A673 (cell line): Measurements from ENCODE around the gene SHANK3. TPM values are rescaled to one million over a fixed set of nuclear protein-coding genes. Genes with fewer than 3 reads are reported as not detected.

Experiments
- BruUV-seq: library from RNA; stranded (reverse); fragments of 400-500 nt; replicated peaks from 2 replicates; lab custom pipeline; 2021; lab: Mats Ljungman, UMichigan
- CTCF ChIA-PET: fragments of 300-600 bp; sonication (Branson Sonifier 250); formaldehyde crosslinking; loops from one replicate; lab custom pipeline; 2022; ENCODE audit warnings: antibody characterized with exemption; lab: Charles Lee
- POLR2A ChIA-PET: fragments of 300-600 bp; sonication (Branson Sonifier 250); formaldehyde crosslinking; loops from one replicate; lab custom pipeline; 2022; ENCODE audit warnings: antibody characterized with exemption; ENCODE audit not compliant: low non-redundant PET; lab: Charles Lee
- DNase-seq: peaks from one replicate; pipeline ENCODE4 v3.0.0-alpha.2; 2015; ENCODE audit warnings: low spot score
- H3K27ac ChIP-seq: fragments of 200-600 bp; sonication (generic); 2 replicates; pipeline ENCODE4 v1.5.1; 2016; ENCODE audit warnings: mixed run types, low read depth, mild to moderate bottlenecking, mixed read lengths, antibody characterized with exemption, low read length; ENCODE audit not compliant: poor library complexity, severe bottlenecking
- H3K27me3 ChIP-seq: fragments of 200-600 bp; sonication (generic); replicated peaks from 2 replicates; pipeline ENCODE4 v1.6.1; 2017; ENCODE audit warnings: mixed run types, low read depth, mild to moderate bottlenecking, mixed read lengths, antibody characterized with exemption, low read length; ENCODE audit not compliant: insufficient read depth, poor library complexity
- H3K36me3 ChIP-seq: fragments of 200-600 bp; sonication (generic); 2 replicates; pipeline ENCODE4 v1.6.1; 2016; ENCODE audit warnings: mixed run types, mild to moderate bottlenecking, mixed read lengths, antibody characterized with exemption, low read length; ENCODE audit not compliant: insufficient read depth, poor library complexity, severe bottlenecking
- H3K4me1 ChIP-seq: fragments of 200-600 bp; sonication (generic); 2 replicates; pipeline ENCODE4 v1.6.1; 2017; ENCODE audit warnings: mixed run types, mild to moderate bottlenecking, mixed read lengths, antibody characterized with exemption, low read length; ENCODE audit not compliant: insufficient read depth, poor library complexity, severe bottlenecking
- H3K4me3 ChIP-seq: fragments of 200-600 bp; sonication (generic); 2 replicates; pipeline ENCODE4 v1.5.1; 2016; ENCODE audit warnings: low read depth, mixed run types, mild to moderate bottlenecking, mixed read lengths, low read length; ENCODE audit not compliant: poor library complexity, severe bottlenecking
- H3K9me3 ChIP-seq: fragments of 200-600 bp; sonication (generic); 2 replicates; pipeline ENCODE4 v1.6.1; 2016; ENCODE audit warnings: mixed run types, low read depth, mild to moderate bottlenecking, mixed read lengths, antibody characterized with exemption, low read length; ENCODE audit not compliant: poor library complexity, severe bottlenecking
- EZH2 ChIP-seq: fragments of 200-600 bp; sonication (generic); IDR thresholded peaks from 2 replicates; pipeline ENCODE4 v1.6.1; 2017; ENCODE audit warnings: borderline replicate concordance, low read depth, mild to moderate bottlenecking, mixed read lengths, antibody characterized with exemption, low read length; ENCODE audit not compliant: poor library complexity, severe bottlenecking
- intact Hi-C: fragments of 100-400 bp; cut with micrococcal nuclease; formaldehyde crosslinking; loops from one replicate; pipeline ENCODE4 v1.10.0; 2022; ENCODE audit not compliant: unreplicated experiment
- total RNA-seq: library from RNA; stranded (reverse); gene quantifications from 2 replicates; pipeline ENCODE4 v1.2.3, GENCODE V29; 2021
- TF ChIP-seq, protein P1 (sequence below): fragments of 300-800, 200-600 bp; sonication (generic); conservative IDR thresholded peaks from 2 replicates; pipeline ENCODE4 v1.5.1; 2017; ENCODE audit warnings: low read depth, mild to moderate bottlenecking, antibody characterized with exemption, low read length, moderate library complexity, mixed read lengths

The SHANK3 gene
- total RNA-seq, 1 experiment from 2014 or later, result 4.4 TPM

- POLR2A ChIA-PET, result interaction anchor here (0.5 to 0.6 kb wide), 2 partner anchors 13 to 51 kb away, joined by 4 to 7 read pairs; no protein-coding TSS in a partner anchor
- peak; percentile 43 for DNase-seq
- intact Hi-C loops, result no loop called here
- Histone ChIP-seq H3K36me3 (no peaks in the 10 kb centered on the region), H3K4me1 (peaks cover 5% of the 10 kb centered on the region), H3K27ac (no peak overlapping the region), H3K9me3 (no peaks in the 10 kb centered on the region), H3K4me3 (peak overlapping the region; percentile 45), H3K27me3 (peaks cover 5% of the 10 kb centered on the region)
- TF ChIP-seq, protein P1, sequence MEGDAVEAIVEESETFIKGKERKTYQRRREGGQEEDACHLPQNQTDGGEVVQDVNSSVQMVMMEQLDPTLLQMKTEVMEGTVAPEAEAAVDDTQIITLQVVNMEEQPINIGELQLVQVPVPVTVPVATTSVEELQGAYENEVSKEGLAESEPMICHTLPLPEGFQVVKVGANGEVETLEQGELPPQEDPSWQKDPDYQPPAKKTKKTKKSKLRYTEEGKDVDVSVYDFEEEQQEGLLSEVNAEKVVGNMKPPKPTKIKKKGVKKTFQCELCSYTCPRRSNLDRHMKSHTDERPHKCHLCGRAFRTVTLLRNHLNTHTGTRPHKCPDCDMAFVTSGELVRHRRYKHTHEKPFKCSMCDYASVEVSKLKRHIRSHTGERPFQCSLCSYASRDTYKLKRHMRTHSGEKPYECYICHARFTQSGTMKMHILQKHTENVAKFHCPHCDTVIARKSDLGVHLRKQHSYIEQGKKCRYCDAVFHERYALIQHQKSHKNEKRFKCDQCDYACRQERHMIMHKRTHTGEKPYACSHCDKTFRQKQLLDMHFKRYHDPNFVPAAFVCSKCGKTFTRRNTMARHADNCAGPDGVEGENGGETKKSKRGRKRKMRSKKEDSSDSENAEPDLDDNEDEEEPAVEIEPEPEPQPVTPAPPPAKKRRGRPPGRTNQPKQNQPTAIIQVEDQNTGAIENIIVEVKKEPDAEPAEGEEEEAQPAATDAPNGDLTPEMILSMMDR, result no peak
- CTCF ChIA-PET, result no interaction called here
- BruUV-seq, result no TSS peak
These were observed 2.3 kb downstream of the SHANK3 start for GRCh38 chr22:50674606-50675552.

GRCh38 chr22:50675553-50676179 lies 3.0 kb downstream of the SHANK3 start:
- Histone ChIP-seq H3K4me3 (peak overlapping the region; percentile 45), H3K36me3 (no peaks in the 10 kb centered on the region), H3K27me3 (peaks cover 5% of the 10 kb centered on the region), H3K9me3 (no peaks in the 10 kb centered on the region), H3K27ac (no peak overlapping the region), H3K4me1 (peaks cover 5% of the 10 kb centered on the region)
- intact Hi-C loops, result no loop called here
- DNase-seq, result no peak
- ChIA-PET POLR2A (no interaction called here), CTCF (no interaction called here)
- no peak for TF ChIP-seq EZH2
- TF ChIP-seq, protein P1, result no peak
- no TSS peak for BruUV-seq

GRCh38 chr22:50676180-50676636 lies 3.6 kb downstream of the SHANK3 start:
- Histone ChIP-seq H3K27me3 (peaks cover 5% of the 10 kb centered on the region), H3K4me3 (no peak overlapping the region), H3K27ac (no peak overlapping the region), H3K9me3 (no peaks in the 10 kb centered on the region), H3K36me3 (no peaks in the 10 kb centered on the region), H3K4me1 (peaks cover 5% of the 10 kb centered on the region)
- BruUV-seq, result no TSS peak
- no peak for DNase-seq
- no peak for TF ChIP-seq EZH2
- TF ChIP-seq, protein P1, result no peak
- ChIA-PET POLR2A (no interaction called here), CTCF (no interaction called here)
- intact Hi-C loops, result no loop called here
